Measurements from ENCODE around the gene TBCD.
"Not testable (repeated sequence)": the region's sequence is repeated elsewhere in the genome, so short reads cannot be mapped to it uniquely, and the experiment has no call there.

TBCD gene

GRCh38 chr17:82729479-82730260 is 22.2 kb upstream of the TBCD start:
- no peak for DNase-seq (ENCODE audit: low read depth in 2 of 2)

GRCh38 chr17:82732118-82732743 is 19.6 kb upstream of the TBCD start:
- no peak for DNase-seq (ENCODE audit: low read depth in 2 of 2)

GRCh38 chr17:82734987-82735866 is 16.6 kb upstream of the TBCD start, which contains the start of gene FN3K:
FN3K (plus strand) TSS chr17:82735615; CDS start chr17:82735637, 22 bp downstream.
- DNase-seq (ENCODE audit: low read depth in 2 of 2) = peak in 1 of 2 experiments; percentile 4

GRCh38 chr17:82736511-82737185 is 15.2 kb upstream of the TBCD start:
- no peak for DNase-seq (ENCODE audit: low read depth in 2 of 2)

- no peak for DNase-seq (ENCODE audit: low read depth in 2 of 2)
Measured at GRCh38 chr17:82737967-82738877, 13.6 kb upstream of the TBCD start.

GRCh38 chr17:82740906-82741759 is 10.7 kb upstream of the TBCD start:
- DNase-seq (ENCODE audit: low read depth in 2 of 2) = no peak

GRCh38 chr17:82743344-82744219 is 8.3 kb upstream of the TBCD start:
- no peak for DNase-seq (ENCODE audit: low read depth in 2 of 2)

- not testable (repeated sequence) for DNase-seq (ENCODE audit: low read depth in 2 of 2)
Measured at GRCh38 chr17:82744736-82745135, 7.1 kb upstream of the TBCD start.

GRCh38 chr17:82745524-82745923 is 6.3 kb upstream of the TBCD start:
- no peak for DNase-seq (ENCODE audit: low read depth in 2 of 2)

GRCh38 chr17:82748756-82749155 is 3.1 kb upstream of the TBCD start:
- DNase-seq (ENCODE audit: low read depth in 2 of 2) = no peak

GRCh38 chr17:82750241-82750908 is 1.5 kb upstream of the TBCD start:
- no peak for DNase-seq (ENCODE audit: low read depth in 2 of 2)

- no peak for DNase-seq (ENCODE audit: low read depth in 2 of 2)
Measured at GRCh38 chr17:82751171-82751570, 694 bp upstream of the TBCD start.

- DNase-seq (ENCODE audit: low read depth in 2 of 2) = no peak
Measured at GRCh38 chr17:82752371-82753200, 721 bp downstream of the TBCD start.

GRCh38 chr17:82753201-82753464 is 1.3 kb downstream of the TBCD start:
- no peak for DNase-seq (ENCODE audit: low read depth in 2 of 2)

GRCh38 chr17:82754297-82755208 is 2.7 kb downstream of the TBCD start:
- no peak for DNase-seq (ENCODE audit: low read depth in 2 of 2)

GRCh38 chr17:82756166-82756565 is 4.3 kb downstream of the TBCD start:
- DNase-seq (ENCODE audit: low read depth in 2 of 2) = no peak

Measured in fibroblast of skin of left quadriceps (primary cell).